ENCODE measurements around the gene TNIK.

The TNIK gene

GRCh38 chr3:171356251-171356650 lies 104.0 kb downstream of the TNIK start:
- no peak for DNase-seq

GRCh38 chr3:171354706-171355582 lies 105.3 kb downstream of the TNIK start:
- DNase-seq, result no peak

GRCh38 chr3:171354049-171354705 lies 106.0 kb downstream of the TNIK start:
- DNase-seq, result no peak

- no peak for DNase-seq
Measured at GRCh38 chr3:171353423-171353822, 106.8 kb downstream of the TNIK start.

- DNase-seq, result no peak
Measured at GRCh38 chr3:171352387-171352935, 107.7 kb downstream of the TNIK start.

GRCh38 chr3:171351676-171352075 lies 108.5 kb downstream of the TNIK start:
- DNase-seq, result no peak

- DNase-seq, result no peak
Measured at GRCh38 chr3:171350364-171350763, 109.8 kb downstream of the TNIK start.

- no peak for DNase-seq
Measured at GRCh38 chr3:171349392-171349791, 110.8 kb downstream of the TNIK start.

GRCh38 chr3:171348121-171348520 lies 112.1 kb downstream of the TNIK start:
- no peak for DNase-seq

- DNase-seq, result no peak
Measured at GRCh38 chr3:171347301-171348039, 112.7 kb downstream of the TNIK start.

GRCh38 chr3:171346582-171347300 lies 113.5 kb downstream of the TNIK start:
- DNase-seq, result no peak

- DNase-seq, result no peak
Measured at GRCh38 chr3:171346019-171346418, 114.2 kb downstream of the TNIK start.

GRCh38 chr3:171345107-171345843 lies 114.9 kb downstream of the TNIK start:
- no peak for DNase-seq

- no peak for DNase-seq
Measured at GRCh38 chr3:171343693-171344092, 116.5 kb downstream of the TNIK start.

GRCh38 chr3:171342783-171343420 lies 117.3 kb downstream of the TNIK start:
- DNase-seq, result no peak

GRCh38 chr3:171342200-171342599 lies 118.0 kb downstream of the TNIK start:
- no peak for DNase-seq

- no peak for DNase-seq
Measured at GRCh38 chr3:171340434-171340833, 119.8 kb downstream of the TNIK start.

GRCh38 chr3:171339598-171339997 lies 120.6 kb downstream of the TNIK start:
- no peak for DNase-seq

- no peak for DNase-seq
Measured at GRCh38 chr3:171336406-171336805, 123.8 kb downstream of the TNIK start.

- no peak for DNase-seq
Measured at GRCh38 chr3:171335559-171335958, 124.6 kb downstream of the TNIK start.

- no peak for DNase-seq
Measured at GRCh38 chr3:171334465-171334811, 125.8 kb downstream of the TNIK start.

Measured in central memory CD4-positive, alpha-beta T cell (primary cell).